Measurements from ENCODE around the gene SIKE1.
"Not testable (repeated sequence)": the region's sequence is repeated elsewhere in the genome, so short reads cannot be mapped to it uniquely, and the experiment has no call there.

SIKE1 gene

DNA sequence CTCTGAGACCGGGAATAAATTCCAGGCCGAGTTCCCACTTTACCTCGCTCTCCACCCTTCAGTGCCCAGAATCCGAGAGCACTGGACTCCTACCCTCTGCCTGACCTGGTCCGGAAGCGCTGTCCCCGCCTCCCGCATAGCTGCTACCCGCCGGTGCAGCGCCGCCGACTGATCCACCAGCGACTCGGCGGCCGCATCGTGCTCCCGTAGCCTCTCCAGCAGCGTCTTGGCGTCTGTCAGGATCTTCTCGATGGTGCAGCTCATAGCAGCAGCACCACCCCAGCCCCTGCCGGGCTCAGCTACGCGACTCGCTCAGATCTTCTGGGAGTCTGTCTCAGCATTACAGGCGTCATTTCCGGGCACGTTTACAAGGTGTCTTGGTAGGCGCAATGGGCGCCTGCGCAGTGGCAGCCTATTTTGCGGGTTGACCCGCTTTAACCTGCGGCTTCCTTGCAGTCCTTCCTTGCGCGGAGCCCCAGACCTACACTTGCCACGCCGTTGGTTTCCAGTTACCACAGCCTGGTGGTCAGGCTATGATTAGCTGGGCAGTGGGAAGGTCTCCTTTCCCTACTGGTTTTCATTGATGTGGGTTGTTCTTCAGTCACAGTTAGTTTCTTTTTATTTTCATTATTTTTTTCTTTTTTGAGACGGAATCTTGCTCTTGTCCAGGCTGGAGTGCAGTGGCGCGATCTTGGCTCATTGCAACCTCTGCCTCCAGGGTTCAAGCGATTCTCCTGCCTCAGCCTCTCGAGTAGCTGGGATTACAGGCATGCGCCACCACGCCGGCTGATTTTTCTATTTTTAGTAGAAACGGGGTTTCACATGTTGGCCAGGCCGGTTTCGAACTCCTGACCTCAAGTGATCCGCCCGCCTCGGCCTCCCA, at the start of gene SIKE1:
SIKE1 (minus strand) TSS at position 342 of the 883 bp plus-strand sequence; CDS start at position 264, 78 bp downstream.
- peak; percentile 72 for FAIRE-seq

GRCh38 chr1:114830075-114830474, 49.6 kb upstream of the SIKE1 start:
- FAIRE-seq: not testable (repeated sequence)

GRCh38 chr1:114828251-114828650, 47.8 kb upstream of the SIKE1 start:
- no peak for FAIRE-seq

DNA sequence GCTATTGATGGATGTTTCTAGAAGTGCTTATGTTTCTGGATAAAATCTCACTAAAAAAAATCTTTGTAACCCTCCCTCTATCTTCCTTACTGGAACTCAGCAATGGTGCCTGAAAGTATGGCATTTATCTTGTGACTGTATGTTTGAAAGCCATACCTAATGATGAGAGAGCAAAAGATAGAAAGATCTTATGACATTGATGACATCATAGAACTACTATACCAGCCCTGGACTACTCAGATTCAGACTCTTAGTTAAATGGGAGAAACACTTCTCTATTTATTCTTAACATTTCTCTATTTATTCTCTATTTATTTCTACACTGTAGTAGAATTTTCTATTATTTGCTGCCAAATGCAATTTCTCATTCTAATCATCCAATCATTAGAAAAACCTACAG, 41.5 kb upstream of the SIKE1 start:
- FAIRE-seq: no peak

DNA sequence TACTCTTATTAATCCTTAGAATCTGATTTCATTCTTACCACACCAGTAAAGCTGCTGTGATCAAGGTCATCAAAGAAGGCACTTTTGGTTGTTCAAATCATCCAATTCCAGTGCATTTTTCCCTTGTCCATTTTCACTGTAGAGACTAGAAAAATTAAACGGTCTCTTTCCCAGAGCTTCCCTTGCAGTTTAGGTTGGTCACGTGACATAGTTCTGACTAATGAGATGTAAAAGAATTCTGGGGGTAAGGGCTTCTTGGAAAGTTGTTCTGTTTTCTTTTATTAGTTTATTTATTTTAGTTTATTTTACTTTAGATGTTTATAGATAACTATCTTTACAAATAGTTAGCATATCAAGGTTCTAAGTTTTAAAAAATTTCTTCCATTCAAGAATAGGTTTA, 39.9 kb upstream of the SIKE1 start:
- FAIRE-seq: no peak

GRCh38 chr1:114819869-114820268, 39.4 kb upstream of the SIKE1 start:
- no peak for FAIRE-seq

- FAIRE-seq: not testable (repeated sequence)
Observed at GRCh38 chr1:114804449-114804848, 24.0 kb upstream of the SIKE1 start.

DNA sequence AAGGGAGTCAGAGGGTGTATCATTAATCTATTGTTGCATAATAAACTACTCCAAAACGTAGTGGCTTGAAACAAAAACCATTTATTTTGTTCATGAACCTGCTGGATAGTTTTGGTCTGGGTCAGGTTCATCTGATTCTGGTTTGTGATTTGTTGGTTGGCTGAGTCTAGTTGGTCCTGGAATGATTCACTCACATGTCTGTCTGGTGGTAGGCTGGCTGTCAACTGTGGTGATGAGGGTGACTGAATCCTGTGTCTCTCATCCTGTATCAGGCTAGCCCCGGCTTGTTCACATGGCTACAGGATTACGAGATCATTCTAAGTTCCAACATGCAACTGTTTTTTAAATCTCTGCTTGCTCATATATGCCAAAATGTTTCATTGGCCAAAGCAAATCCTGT, 22.5 kb upstream of the SIKE1 start:
- no peak for FAIRE-seq

GRCh38 chr1:114794038-114794437, 13.6 kb upstream of the SIKE1 start:
- no peak for FAIRE-seq

DNA sequence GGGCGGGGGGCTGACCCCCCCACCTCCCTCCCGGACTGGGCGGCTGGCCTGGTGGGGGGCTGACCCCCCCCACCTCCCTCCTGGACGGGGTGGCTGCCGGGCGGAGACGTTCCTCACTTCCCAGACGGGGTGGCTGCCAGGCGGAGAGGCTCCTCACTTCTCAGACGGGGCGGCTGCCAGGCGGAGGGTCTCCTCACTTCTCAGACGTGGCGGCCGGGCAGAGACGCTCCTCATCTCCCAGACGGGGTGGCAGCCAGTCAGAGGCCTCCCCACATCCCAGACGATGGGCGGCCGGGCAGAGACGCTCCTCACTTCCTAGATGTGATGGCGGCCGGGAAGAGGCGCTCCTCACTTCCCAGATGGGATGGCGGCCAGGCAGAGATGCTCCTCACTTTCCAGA, 10.1 kb upstream of the SIKE1 start:
- FAIRE-seq: not testable (repeated sequence)

GRCh38 chr1:114786440-114786839, 6.0 kb upstream of the SIKE1 start:
- FAIRE-seq: not testable (repeated sequence)

DNA sequence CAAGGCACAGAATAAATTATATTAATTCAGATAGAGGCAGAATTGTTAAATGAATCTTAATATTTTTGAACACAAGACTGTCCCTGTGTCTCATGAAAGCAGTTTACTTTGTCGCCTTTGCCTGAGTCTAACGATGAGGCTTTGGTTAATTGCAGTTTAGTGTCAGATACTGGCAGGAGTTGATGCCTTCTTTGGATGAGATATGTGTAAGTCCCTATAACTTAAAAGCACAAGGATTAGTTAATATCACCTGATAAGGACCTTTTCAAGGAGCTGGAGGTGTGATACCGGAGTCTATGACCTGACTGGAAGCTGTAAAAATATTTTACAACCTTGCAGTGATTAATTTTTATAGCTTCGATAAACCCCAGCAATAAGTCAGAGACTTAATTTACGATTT, 2.0 kb upstream of the SIKE1 start:
- no peak for FAIRE-seq

DNA sequence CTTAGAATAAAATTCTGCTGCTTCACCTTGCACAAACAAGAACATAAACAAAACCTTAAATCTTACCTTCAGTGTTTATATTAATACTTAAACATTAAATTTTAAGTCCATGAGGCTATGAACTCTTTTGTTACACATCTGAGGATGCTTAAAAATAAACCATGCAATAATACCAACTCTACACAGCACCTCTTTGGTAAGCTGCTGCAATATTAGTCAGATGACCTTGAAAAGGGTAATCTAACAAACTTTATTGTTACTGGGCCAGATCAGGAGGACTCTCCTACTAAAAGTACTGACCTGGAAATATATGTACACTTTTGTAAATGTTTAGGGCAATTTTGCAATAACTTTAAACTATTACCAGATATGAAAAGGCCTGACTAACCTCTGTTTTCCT, 763 bp downstream of the SIKE1 start:
- no peak for FAIRE-seq

GRCh38 chr1:114776726-114777125, 3.8 kb downstream of the SIKE1 start:
- FAIRE-seq: not testable (repeated sequence)

DNA sequence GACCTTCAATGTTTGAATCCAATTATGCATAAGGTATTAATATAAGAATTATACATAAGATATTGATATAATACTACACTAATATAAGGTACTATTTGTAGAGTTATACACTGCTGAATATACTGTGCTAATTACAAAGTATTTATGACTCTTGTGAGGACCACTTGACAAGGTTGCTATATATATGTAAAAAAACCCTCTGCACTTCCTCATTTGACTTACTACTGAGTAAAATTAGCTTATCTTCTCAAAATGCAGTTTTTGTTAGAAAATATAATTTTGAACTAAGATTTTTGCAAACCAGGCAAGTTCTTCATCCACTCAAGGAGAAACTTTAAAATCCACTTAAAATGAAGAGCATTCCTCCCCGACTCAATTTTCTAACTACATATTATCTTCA, 8.5 kb downstream of the SIKE1 start:
- no peak for FAIRE-seq

GRCh38 chr1:114770989-114771388, 9.5 kb downstream of the SIKE1 start:
- no peak for FAIRE-seq

- FAIRE-seq: no peak
Observed at GRCh38 chr1:114764689-114765088, 15.8 kb downstream of the SIKE1 start.

GRCh38 chr1:114758256-114758832, 22.1 kb downstream of the SIKE1 start:
- no peak for FAIRE-seq

DNA sequence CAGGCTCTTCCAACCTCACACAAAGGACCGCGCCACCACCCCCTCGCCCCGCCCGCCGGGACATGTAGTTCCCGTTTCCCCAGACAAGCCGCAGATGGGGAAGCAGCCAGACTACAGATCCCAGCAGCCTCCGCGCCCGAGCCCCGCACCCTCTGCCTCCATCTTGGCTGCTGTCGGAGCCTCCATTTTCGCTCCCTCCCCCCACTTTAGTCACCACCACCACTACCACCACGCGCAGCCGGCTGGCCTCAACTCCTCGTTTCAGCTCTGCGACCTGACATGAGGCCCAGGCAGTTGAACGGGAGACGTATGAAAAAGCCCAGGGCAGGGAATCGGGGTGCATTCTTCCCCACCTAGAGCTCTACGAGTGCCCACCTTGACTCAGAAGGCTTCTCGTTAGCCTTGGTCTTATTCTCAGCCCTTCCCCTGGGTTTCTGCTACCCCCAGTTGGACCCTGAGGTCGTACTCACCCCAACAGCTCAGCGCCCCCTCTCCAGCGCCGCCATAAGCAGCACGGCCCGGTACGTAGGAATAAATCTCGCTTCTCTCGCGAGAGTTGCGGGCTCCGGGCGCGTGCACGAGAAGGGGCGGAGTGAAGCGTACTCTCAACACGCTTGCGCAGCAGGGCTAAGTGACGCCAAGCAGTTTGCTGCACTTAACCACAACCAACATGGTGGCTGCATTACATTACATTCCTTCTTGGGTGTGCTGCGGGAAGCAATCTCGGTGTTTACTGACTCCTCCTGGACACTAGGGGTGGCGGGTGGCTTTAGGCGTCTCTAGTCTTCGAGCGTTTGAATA, 22.8 kb downstream of the SIKE1 start, which contains the start of gene CSDE1:
CSDE1 (minus strand) TSS at position 530 of the 801 bp plus-strand sequence. CDS start 18,094 bp downstream, outside the sequence.
- FAIRE-seq: no peak

DNA sequence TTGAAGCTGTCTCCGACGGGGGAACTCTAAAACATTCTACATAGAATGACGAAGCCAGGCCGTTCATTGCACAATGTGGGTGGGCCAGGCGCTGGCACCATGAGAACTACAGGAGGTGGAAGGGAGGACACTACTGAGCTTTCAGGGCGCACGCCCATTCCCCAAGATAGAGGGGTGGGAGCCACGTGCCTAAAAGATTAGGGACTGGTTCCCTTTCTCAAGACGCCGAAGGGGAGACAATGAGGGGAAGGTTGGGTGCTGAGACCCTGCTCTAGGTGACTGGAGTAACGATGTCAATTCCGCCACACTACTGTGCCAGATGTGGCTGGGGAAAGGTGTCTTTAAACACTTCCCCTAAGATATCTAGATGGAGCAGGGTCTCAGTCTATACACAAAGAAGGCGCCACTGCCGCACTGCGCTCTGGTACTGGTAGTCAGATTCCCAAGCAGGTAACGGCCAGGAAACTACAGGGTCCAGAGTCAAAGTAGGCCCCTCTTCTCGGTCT, 23.5 kb downstream of the SIKE1 start:
- no peak for FAIRE-seq

- FAIRE-seq: no peak
Observed at GRCh38 chr1:114756009-114756892, 24.2 kb downstream of the SIKE1 start.
